Activated gamma-delta T cell treated with anti-CD3 and anti-CD28 coated beads, Interleukin-2, amount 50 U/mL, for 16 hours (primary cell): ENCODE data around the gene CCNH.

Experiments
- DNase-seq: peaks from one replicate; pipeline ENCODE4 v3.0.0-alpha.2; 2020; ENCODE audit warnings: low read depth

CCNH gene

GRCh38 chr5:87403409-87403808 is 9.3 kb downstream of the CCNH start:
- DNase-seq = no peak

GRCh38 chr5:87401626-87402025 is 11.1 kb downstream of the CCNH start:
- no peak for DNase-seq

DNA sequence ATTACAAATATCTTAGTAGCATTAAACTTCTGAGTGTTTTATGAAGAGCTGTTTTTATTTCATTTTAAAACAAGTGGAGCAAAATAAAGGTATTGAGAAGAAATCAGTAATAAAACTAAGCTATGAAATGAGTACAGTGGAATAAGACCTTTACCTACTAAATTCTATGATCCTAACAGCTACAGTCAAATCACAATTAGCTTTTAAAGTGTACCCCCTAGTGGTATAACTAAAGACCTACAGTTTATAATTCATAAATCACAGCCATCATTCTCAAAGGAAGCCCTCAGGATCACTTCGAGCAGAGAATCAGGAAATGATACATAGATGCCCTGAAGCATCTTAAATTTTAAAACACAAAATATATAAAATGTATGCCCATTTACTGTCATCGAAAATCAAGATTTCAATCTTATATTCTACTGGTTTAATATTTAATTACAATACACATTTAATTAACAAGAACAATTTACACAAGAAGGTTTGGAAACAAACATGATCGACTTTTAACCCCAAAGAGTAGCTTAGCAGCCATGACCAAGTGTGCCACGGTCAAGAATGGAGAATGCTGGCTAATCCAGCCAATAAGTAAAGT is 12.3 kb downstream of the CCNH start:
- no peak for DNase-seq

- DNase-seq = no peak
These were observed 13.0 kb downstream of the CCNH start for GRCh38 chr5:87399720-87400119.

DNA sequence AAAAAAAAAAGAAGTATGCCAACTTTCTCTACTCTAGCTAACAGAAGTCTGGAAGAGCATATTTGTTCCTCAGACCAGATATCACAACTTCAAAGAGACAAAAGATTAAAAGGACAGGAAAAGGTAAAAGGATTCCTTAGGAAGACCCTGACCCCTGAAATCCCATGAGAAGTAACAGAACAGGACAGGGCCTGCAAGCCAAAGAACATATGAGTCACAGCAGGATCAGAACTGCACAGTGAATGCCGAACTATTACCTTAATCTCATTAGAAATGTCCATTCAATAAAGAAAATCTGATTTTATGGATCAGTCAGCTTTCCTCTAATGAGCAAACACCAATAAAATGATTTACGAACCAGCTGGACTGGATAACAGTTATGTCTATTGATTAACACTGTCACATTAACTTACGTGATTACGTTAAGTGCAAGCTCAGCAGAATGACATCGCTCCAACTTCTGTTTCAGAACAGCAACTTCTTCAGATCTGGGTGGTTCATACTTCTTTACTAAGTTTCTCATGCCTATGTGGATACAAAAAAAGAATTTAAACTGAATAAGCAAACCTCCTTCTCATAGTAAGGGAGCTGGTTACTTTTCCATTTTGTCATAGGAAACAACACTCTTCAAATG is 13.6 kb downstream of the CCNH start:
- no peak for DNase-seq

DNA sequence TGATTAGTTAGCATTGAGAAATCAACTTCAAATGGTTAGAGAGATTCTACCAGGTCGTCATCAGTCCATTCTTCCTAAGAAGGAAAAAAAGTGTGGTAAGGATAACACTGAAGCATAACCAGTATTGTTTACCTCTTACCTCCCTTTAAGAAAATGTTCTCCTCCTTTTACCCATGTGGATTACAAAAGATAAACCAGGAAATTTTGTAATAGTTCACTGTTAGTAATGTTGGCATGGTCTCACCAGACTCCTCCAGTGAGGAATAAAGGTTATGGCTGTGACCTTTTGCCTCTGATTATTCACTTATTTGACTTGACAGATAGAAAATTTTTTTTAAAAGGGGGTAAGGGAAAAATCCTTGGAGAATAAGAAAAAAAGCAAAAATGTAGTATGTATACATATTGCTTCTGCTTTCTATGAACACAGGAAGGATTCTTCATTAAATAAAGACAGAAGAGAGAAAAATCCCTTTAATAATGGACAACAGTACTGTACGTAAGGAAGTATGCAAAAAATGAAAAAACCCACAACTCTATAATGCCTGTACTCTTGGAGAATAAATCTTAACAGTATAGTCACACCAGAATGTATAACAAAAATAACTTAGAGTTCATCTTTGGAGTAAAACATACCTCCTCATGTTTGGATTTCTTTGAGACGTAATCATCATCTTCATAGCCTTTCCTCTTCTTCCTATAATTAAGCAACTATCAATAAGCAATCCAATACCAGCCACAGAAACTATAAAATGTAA is 18.1 kb downstream of the CCNH start:
- DNase-seq = no peak

DNA sequence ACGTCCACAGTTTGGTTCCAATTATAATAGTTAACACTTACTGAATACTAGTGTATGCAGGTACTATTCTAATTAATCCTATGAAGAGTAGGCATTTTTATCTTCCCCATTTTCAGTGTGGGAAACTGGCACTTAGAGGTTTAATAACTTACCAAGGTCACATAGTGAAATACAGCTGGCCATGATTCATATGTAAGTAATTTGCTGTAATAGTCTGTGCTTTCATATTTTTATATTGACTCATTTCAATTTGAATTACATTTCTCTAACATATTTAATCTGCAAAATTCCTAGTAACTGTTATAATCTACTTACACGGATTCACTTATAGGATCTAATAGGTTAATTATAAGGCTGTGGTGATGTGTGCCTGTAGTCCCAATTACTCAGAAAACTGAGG is 19.4 kb downstream of the CCNH start:
- DNase-seq = no peak

GRCh38 chr5:87392801-87393200 is 19.9 kb downstream of the CCNH start:
- DNase-seq = no peak

GRCh38 chr5:87392170-87392569 is 20.6 kb downstream of the CCNH start:
- no peak for DNase-seq

DNA sequence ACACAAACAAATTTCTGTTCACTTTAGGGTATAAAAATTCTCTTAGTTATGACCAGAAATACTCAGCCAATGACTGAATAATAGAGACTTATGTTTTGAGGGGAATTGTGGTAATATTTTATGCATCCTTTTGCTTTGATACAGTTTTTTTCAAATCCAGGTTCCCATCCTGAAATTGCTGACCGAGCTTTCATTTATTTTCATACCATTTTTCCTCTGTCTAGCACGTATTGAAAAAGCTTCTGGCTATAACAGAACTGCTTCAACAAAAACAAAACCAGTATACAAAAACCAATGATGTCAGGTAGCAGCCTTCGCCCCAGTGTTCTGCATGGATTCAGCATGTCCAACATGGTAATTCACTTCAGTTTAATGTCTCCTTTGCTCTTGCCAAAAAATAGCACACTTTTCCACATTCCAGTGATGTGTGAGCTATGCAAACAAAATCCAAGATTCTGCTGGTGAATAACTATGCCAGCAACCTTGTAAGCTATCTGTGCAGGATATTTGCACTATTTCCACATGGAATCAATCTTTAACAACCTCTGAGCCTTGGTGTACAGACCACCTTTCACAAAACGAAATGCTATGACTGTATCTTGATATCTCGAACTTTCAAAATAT is 22.0 kb downstream of the CCNH start:
- DNase-seq = no peak

GRCh38 chr5:87390075-87390474 is 22.7 kb downstream of the CCNH start:
- DNase-seq = no peak

DNA sequence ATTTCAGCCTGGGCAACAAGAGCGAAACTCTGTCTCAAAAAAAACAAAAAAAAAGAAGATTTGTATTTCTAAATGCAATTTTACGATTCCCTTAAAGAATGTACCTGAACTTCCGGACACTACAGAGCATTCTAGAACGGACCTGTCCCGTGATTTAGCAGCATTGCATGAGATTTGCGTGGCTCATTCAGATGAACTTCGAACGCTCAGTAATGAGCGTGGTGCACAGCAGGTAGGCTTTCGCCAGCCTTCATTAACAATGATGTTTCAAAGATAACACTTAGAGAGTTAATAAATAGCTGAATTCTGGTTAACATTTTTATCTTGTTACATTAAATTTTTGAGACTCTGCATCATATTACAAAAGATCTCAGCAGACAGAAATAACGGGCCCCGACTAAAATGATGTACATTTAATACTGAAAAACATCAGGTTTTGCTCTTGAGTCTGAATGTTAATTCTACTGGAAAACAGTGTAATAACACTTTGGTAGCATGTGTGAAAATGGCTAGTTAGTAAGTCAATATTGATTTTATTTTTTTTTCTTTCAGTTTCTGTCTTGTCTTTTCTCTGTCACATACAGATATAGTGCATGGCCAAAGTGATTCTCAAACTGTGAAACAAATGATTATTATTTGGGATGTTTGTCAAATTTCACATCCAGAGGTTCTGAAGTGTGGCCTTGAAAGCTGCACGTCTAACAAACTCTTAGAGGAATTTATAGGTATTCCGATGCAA is 23.3 kb downstream of the CCNH start:
- no peak for DNase-seq

DNA sequence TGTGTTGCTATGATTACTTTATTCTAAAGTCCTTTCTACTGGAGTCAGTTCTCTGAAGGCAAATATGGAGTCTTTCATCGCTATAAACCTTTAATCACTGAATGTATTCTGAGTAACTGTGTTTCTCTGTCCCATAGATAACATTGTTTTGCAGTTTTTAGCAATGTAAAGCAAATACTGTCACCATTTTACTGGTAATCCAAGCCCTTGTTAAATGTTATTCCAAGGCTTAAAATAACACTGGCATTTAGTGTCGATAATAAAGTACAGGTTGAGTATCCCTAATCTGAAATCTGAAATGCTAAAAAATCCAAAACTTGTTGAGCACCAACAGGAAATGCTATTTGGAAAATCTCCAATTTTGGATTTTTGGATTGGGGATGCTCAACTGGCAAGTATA is 24.6 kb downstream of the CCNH start:
- DNase-seq = no peak

DNA sequence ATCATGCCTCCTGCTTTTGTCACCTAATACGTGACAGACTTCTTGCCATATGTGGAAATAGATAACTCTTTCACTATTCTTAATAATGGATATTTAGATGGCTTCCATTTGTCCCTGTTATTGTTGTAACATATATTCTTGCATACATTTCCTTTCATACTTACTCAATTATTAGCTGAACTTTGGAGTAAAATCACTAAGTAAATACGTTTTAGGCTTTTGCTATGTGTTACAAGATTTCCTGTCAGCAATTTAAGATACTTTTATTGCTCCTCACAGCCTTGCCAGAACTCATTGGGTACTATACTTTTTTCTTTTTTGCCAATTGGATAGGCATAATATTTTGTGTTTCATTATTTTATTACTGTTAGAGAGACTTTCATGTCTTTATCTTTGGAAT is 26.9 kb downstream of the CCNH start:
- DNase-seq = no peak

GRCh38 chr5:87383216-87383615 is 29.5 kb downstream of the CCNH start:
- no peak for DNase-seq

DNA sequence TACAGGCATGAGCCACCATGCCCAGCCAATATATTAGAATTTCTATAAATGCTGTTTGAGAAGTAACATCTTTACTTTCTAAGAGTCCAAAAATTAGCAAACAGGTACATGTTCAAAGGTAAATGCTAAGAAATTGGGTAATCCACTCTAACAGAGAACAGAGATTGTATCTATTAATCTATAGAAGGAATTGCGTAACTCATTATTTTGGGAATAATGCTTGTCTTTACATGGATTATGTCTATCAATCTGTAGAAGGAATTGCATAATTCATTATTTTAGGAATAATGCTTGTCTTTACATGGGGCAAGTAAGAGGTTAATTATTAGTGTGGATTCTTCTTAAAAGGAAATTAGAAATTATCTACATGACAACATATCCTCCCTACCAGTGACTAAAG is 30.5 kb downstream of the CCNH start:
- no peak for DNase-seq

DNA sequence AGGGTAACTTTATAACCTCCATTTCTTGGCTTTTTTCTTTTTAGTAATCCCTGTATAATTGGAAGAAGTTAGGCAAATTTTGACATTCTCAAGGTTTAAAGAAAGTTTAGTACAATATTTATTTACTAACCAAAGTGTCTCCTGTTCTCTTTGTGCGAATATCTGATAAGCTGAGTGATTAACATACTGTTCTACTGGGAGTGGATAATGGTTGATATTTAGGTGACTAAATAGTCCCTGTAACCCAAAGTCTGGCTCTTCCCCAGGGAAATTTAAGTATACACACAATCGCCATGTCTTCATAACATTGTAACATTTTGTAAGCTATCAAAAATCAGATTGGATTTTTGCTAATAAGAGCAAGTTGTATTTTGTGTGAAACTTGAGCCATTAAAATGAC is 40.0 kb downstream of the CCNH start:
- DNase-seq = no peak

- no peak for DNase-seq
These were observed 43.3 kb downstream of the CCNH start for GRCh38 chr5:87369431-87369830.

DNA sequence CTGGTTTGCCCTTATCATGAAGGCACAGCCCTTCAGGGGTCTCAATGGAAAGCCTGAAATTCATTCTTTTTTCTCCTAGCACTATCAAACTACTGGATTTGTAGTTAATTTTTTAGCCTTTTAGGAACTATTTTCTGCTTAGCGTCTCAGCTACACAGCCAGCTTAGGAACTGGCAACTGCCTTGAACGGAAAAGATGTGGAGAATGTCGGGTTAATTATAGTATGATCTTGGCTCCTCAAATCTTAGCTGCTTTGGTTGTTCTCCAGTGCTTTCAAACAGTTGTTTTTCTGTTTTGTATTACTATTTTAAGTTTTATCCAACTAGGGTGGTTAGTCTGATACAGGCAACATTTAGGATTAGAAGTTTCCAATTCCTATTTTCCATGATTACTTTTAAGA is 44.1 kb downstream of the CCNH start:
- DNase-seq = no peak

DNA sequence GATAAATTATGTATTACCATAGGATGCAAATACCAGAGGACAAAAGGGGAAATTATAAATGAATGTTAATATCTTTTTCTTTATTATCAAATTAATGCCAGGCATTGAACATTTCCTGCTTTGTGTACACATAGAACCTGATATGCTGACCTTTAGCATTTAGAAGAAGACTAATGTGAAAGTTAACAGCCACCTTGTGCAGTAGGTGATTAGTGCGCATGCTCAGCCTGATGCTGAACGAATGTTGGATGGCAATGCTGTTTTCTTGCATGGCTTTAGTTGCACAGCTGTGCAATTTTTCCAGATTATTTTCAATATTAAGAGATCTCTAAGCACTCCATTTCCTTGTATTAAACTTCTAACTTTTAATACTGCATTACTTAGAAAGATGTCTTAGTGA is 45.5 kb downstream of the CCNH start:
- no peak for DNase-seq

DNA sequence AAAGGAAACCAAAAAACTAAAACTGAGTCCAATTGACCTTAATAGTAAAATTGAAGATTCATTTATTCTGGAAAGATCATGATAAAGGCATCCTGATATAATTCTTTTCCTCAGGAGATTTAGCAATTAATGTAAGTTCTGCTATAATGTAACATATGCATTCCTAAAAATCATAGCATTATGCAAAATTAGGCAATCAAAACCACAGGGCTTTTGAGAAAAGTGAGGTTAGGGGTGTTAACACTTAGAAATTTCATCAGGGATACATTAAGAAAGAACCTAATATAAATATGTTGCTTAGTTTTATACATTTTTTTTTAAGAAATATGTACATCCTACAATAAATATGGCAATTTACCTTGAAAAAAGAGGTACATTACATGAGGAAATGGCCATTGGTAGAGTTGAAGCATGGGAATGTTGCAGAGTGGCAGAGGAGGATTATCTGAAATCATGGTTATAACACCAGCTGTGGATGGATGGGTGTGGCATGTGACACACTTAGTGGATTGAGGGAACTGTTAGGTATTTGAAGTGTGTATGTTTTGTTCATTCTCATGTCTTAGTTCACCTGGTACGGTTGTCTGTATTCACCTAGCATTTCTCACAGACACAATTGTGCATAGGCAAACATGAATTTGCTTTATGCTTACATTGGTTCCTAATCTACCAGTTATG is 51.1 kb downstream of the CCNH start:
- no peak for DNase-seq

DNA sequence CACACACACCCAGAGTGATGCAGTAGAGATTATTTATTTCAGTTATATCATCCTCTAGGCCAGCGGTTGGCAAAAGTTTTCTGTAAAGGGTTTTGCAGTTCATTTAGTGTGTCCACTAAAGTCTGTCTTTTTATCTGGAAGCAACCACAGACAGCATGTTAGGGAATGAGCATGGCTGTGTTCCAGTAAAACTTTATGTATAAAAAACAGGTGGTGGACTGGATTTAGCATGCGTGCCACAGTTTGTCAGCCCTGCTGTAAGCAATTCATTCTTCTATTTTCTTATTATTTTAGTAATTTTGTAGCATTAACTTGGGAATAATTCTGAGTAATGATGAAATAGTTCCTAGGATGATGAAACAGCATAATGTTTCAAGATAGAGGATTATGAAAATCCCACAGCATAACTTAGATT is 51.7 kb downstream of the CCNH start:
- no peak for DNase-seq
